HEK293 (cell line): ENCODE measurements around the gene NEK2.

Experiments used
- CTCF ChIA-PET: fragments of 350-600 bp; formaldehyde crosslinking; extraction: SDS; loops from one replicate; lab custom pipeline; 2021; ENCODE audit warnings: antibody characterized with exemption; lab: Yijun Ruan, JAX
- POLR2A ChIA-PET: fragments of 300-600 bp; formaldehyde crosslinking; extraction: SDS; loops from one replicate; lab custom pipeline; 2020; ENCODE audit warnings: antibody characterized with exemption, inconsistent platforms; lab: Yijun Ruan, JAX
- H3K27ac ChIP-seq: fragments of 200-500 bp; sonication (Bioruptor generic); 2 replicates; pipeline ENCODE4 v1.5.1; 2014; ENCODE audit warnings: low read depth, low read length, control low read depth, inconsistent platforms; ENCODE audit errors: extremely low read depth
- H3K36me3 ChIP-seq, 2 experiments: fragments of 200-500 bp in 1 of 2; sonication (Bioruptor generic) in 1 of 2; 1 replicate in 1 of 2; 2 replicates in 1 of 2; pipeline ENCODE4 v1.5.1; 2014 to 2017; ENCODE audit warnings: inconsistent platforms in 2 of 2, low read length in 2 of 2; ENCODE audit not compliant: control insufficient read depth in 2 of 2, insufficient read depth in 1 of 2
- H3K4me1 ChIP-seq: fragments of 200-500 bp; sonication (Bioruptor generic); 2 replicates; pipeline ENCODE4 v1.5.1; 2014; ENCODE audit warnings: mild to moderate bottlenecking, low read length, inconsistent platforms; ENCODE audit not compliant: control insufficient read depth, insufficient read depth
- H3K4me3 ChIP-seq: 2 replicates; pipeline ENCODE4 v1.5.1; 2011; ENCODE audit warnings: low read depth, mild to moderate bottlenecking, control low read depth, low read length, moderate library complexity
- H3K9me3 ChIP-seq: fragments of 200-500 bp; sonication (Bioruptor generic); 2 replicates; pipeline ENCODE4 v1.5.1; 2014; ENCODE audit warnings: low read depth, low read length, inconsistent platforms; ENCODE audit not compliant: control insufficient read depth, insufficient read depth
- GLIS1 ChIP-seq: fragments of 450-650 bp; formaldehyde crosslinking; IDR thresholded peaks from 2 replicates; pipeline ENCODE4 v1.5.1; 2016; ENCODE audit warnings: missing biosample characterization, missing genetic modification characterization
- HOXC10 ChIP-seq: sonication (generic); formaldehyde crosslinking; IDR thresholded peaks from 2 replicates; pipeline ENCODE4 v1.8.1; 2023; ENCODE audit warnings: mild to moderate bottlenecking, missing genetic modification reagents
- KLF16 ChIP-seq: fragments of 450-650 bp; formaldehyde crosslinking; IDR thresholded peaks from 2 replicates; pipeline ENCODE4 v1.5.1; 2017; ENCODE audit warnings: missing biosample characterization, missing genetic modification characterization
- PRDM4 ChIP-seq: fragments of 450-650 bp; formaldehyde crosslinking; IDR thresholded peaks from 2 replicates; pipeline ENCODE4 v1.5.1; 2017; ENCODE audit warnings: missing biosample characterization, missing genetic modification characterization
- ZNF24 ChIP-seq: fragments of 450-650 bp; formaldehyde crosslinking; IDR thresholded peaks from 2 replicates; pipeline ENCODE4 v1.5.1; 2016; ENCODE audit warnings: missing biosample characterization, missing genetic modification characterization
- ZNF266 ChIP-seq: fragments of 450-650 bp; formaldehyde crosslinking; IDR thresholded peaks from 2 replicates; pipeline ENCODE4 v1.5.1; 2016; ENCODE audit warnings: missing biosample characterization, missing genetic modification characterization, low read depth
- ZNF311 ChIP-seq: fragments of 450-650 bp; formaldehyde crosslinking; IDR thresholded peaks from 2 replicates; pipeline ENCODE4 v1.5.1; 2017; ENCODE audit warnings: missing biosample characterization, missing genetic modification characterization, borderline replicate concordance
- ZNF341 ChIP-seq: fragments of 450-650 bp; formaldehyde crosslinking; IDR thresholded peaks from 2 replicates; pipeline ENCODE4; 2016; ENCODE audit warnings: low read depth, missing biosample characterization, missing genetic modification characterization
- ZNF433 ChIP-seq: fragments of 450-650 bp; formaldehyde crosslinking; IDR thresholded peaks from 2 replicates; pipeline ENCODE4 v1.5.1; 2016; ENCODE audit warnings: missing biosample characterization, missing genetic modification characterization, low read depth
- ZNF48 ChIP-seq: fragments of 450-650 bp; formaldehyde crosslinking; IDR thresholded peaks from 2 replicates; pipeline ENCODE4 v1.5.1; 2016; ENCODE audit warnings: missing biosample characterization, missing genetic modification characterization
- ZNF544 ChIP-seq: fragments of 450-650 bp; formaldehyde crosslinking; IDR thresholded peaks from 2 replicates; pipeline ENCODE4 v1.5.0; 2017; ENCODE audit warnings: missing biosample characterization, missing genetic modification characterization
- ZNF548 ChIP-seq: fragments of 450-650 bp; formaldehyde crosslinking; IDR thresholded peaks from 2 replicates; pipeline ENCODE4 v1.5.1; 2016; ENCODE audit warnings: missing biosample characterization, missing genetic modification characterization
- ZNF610 ChIP-seq: fragments of 450-650 bp; formaldehyde crosslinking; IDR thresholded peaks from 2 replicates; pipeline ENCODE4 v1.5.1; 2016; ENCODE audit warnings: missing biosample characterization, missing genetic modification characterization, borderline replicate concordance
- ZNF626 ChIP-seq: fragments of 450-650 bp; sonication (Bioruptor Pico); formaldehyde crosslinking; IDR thresholded peaks from 2 replicates; pipeline ENCODE4 v1.5.1; 2018; ENCODE audit warnings: missing biosample characterization, missing genetic modification characterization, inconsistent platforms
- ZSCAN16 ChIP-seq: fragments of 450-650 bp; formaldehyde crosslinking; IDR thresholded peaks from 2 replicates; pipeline ENCODE4 v1.5.1; 2016; ENCODE audit warnings: missing biosample characterization, missing genetic modification characterization
- ZSCAN5A ChIP-seq: fragments of 450-650 bp; formaldehyde crosslinking; IDR thresholded peaks from 2 replicates; pipeline ENCODE4 v1.5.1; 2016; ENCODE audit warnings: missing biosample characterization, missing genetic modification characterization
- ZXDB ChIP-seq: fragments of 450-650 bp; formaldehyde crosslinking; IDR thresholded peaks from 2 replicates; pipeline ENCODE4 v1.5.1; 2016; ENCODE audit warnings: missing biosample characterization, missing genetic modification characterization
- TF ChIP-seq, protein P1 (sequence below): fragments of 450-650 bp; formaldehyde crosslinking; IDR thresholded peaks from 2 replicates; pipeline ENCODE4 v1.5.1; 2016; ENCODE audit warnings: missing biosample characterization, missing genetic modification characterization
- TF ChIP-seq, protein P2 (sequence below): fragments of 450-650 bp; formaldehyde crosslinking; IDR thresholded peaks from 2 replicates; pipeline ENCODE4 v1.5.1; 2016; ENCODE audit warnings: missing biosample characterization, missing genetic modification characterization, borderline replicate concordance
- TF ChIP-seq, protein P3 (sequence below): fragments of 450-650 bp; formaldehyde crosslinking; IDR thresholded peaks from 2 replicates; pipeline ENCODE4 v1.5.1; 2017; ENCODE audit warnings: missing biosample characterization, missing genetic modification characterization

Gene NEK2

GRCh38 chr1:211619033-211619996 is 56.1 kb downstream of the NEK2 start:
- ChIA-PET POLR2A (no interaction called here), CTCF (interaction anchor here (0.8 kb wide), 1 partner anchor 11 kb away, joined by 3 read pairs; no protein-coding TSS in a partner anchor)
- Histone ChIP-seq H3K27ac (no peak overlapping the region), H3K4me1 (no peaks in the 10 kb centered on the region), H3K36me3 (no peaks in the 10 kb centered on the region), H3K9me3 (no peaks in the 10 kb centered on the region), H3K4me3 (no peak overlapping the region)
- TF ChIP-seq ZNF341 (tag by site-specific recombination), result no peak
- TF ChIP-seq ZSCAN5A (tag by site-specific recombination), result no peak
- no peak for TF ChIP-seq ZNF544 (tag by site-specific recombination)
- TF ChIP-seq, protein P1, sequence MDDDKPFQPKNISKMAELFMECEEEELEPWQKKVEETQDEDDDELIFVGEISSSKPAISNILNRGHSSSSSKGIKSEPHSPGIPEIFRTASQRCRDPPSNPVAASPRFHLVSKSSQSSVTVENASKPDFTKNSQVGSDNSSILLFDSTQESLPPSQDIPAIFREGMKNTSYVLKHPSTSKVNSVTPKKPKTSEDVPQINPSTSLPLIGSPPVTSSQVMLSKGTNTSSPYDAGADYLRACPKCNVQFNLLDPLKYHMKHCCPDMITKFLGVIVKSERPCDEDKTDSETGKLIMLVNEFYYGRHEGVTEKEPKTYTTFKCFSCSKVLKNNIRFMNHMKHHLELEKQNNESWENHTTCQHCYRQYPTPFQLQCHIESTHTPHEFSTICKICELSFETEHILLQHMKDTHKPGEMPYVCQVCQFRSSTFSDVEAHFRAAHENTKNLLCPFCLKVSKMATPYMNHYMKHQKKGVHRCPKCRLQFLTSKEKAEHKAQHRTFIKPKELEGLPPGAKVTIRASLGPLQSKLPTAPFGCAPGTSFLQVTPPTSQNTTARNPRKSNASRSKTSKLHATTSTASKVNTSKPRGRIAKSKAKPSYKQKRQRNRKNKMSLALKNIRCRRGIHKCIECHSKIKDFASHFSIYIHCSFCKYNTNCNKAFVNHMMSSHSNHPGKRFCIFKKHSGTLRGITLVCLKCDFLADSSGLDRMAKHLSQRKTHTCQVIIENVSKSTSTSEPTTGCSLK, result no peak
- no peak for TF ChIP-seq GLIS1 (tag by site-specific recombination)
- TF ChIP-seq ZNF311 (tag by site-specific recombination), result no peak
- TF ChIP-seq PRDM4 (tag by site-specific recombination), result no peak
- TF ChIP-seq ZNF266 (tag by site-specific recombination), result no peak
- TF ChIP-seq ZNF610 (tag by site-specific recombination), result no peak
- TF ChIP-seq, protein P2, sequence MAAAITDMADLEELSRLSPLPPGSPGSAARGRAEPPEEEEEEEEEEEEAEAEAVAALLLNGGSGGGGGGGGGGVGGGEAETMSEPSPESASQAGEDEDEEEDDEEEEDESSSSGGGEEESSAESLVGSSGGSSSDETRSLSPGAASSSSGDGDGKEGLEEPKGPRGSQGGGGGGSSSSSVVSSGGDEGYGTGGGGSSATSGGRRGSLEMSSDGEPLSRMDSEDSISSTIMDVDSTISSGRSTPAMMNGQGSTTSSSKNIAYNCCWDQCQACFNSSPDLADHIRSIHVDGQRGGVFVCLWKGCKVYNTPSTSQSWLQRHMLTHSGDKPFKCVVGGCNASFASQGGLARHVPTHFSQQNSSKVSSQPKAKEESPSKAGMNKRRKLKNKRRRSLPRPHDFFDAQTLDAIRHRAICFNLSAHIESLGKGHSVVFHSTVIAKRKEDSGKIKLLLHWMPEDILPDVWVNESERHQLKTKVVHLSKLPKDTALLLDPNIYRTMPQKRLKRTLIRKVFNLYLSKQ (tag by site-specific recombination), result no peak
- TF ChIP-seq ZNF433 (tag by site-specific recombination), result no peak
- no peak for TF ChIP-seq ZNF626 (tag by site-specific recombination)
- no peak for TF ChIP-seq ZNF24 (tag by site-specific recombination)
- no peak for TF ChIP-seq ZNF548 (tag by site-specific recombination)
- TF ChIP-seq ZNF48 (tag by site-specific recombination), result no peak
- no peak for TF ChIP-seq KLF16 (tag by site-specific recombination)
- TF ChIP-seq ZXDB (tag by site-specific recombination), result no peak
- TF ChIP-seq HOXC10 (CRISPR knock-in tag), result no peak
- no peak for TF ChIP-seq ZSCAN16 (tag by site-specific recombination)
- TF ChIP-seq, protein P3, sequence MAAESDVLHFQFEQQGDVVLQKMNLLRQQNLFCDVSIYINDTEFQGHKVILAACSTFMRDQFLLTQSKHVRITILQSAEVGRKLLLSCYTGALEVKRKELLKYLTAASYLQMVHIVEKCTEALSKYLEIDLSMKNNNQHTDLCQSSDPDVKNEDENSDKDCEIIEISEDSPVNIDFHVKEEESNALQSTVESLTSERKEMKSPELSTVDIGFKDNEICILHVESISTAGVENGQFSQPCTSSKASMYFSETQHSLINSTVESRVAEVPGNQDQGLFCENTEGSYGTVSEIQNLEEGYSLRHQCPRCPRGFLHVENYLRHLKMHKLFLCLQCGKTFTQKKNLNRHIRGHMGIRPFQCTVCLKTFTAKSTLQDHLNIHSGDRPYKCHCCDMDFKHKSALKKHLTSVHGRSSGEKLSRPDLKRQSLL (tag by site-specific recombination), result no peak
- TF ChIP-seq, all 188 proteins: peak for 0
